OCI-LY7 (cell line): ENCODE results near the gene ECD.

Source experiments
- EZH2phosphoT487 ChIP-seq: fragments of 200-600 bp; sonication (generic); IDR thresholded peaks from 2 replicates; pipeline ENCODE4 v1.6.1; 2018; ENCODE audit warnings: low read depth, borderline replicate concordance, mild to moderate bottlenecking, mixed run types, antibody characterized with exemption, low read length, moderate library complexity, mixed read lengths
- TF ChIP-seq, protein P1 (sequence below): fragments of 200-600 bp; sonication (generic); conservative IDR thresholded peaks from 2 replicates; pipeline ENCODE4 v1.5.1; 2014; ENCODE audit warnings: mild to moderate bottlenecking, antibody characterized with exemption, low read length, moderate library complexity, mixed read lengths

DNA sequence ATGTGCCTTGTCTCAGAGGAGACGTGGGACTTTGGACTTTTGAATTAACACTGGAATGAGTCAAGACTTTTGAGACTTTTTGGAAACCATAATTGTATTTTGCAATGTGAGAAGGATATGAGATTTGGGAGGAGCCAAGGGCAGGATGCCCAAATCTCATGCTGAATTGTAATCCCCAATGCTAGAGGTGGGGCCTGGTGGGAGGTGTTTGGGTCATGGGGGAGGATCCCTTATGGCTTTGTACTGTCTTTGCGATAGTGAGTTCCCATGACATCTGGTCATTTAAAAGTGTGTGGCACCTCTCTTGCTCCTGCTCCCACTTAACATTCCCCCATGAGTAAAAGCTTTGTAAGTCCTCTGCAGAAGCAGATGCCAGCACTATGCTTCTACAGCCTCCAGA is 40.1 kb upstream of the ECD start:
- TF ChIP-seq, protein P1, sequence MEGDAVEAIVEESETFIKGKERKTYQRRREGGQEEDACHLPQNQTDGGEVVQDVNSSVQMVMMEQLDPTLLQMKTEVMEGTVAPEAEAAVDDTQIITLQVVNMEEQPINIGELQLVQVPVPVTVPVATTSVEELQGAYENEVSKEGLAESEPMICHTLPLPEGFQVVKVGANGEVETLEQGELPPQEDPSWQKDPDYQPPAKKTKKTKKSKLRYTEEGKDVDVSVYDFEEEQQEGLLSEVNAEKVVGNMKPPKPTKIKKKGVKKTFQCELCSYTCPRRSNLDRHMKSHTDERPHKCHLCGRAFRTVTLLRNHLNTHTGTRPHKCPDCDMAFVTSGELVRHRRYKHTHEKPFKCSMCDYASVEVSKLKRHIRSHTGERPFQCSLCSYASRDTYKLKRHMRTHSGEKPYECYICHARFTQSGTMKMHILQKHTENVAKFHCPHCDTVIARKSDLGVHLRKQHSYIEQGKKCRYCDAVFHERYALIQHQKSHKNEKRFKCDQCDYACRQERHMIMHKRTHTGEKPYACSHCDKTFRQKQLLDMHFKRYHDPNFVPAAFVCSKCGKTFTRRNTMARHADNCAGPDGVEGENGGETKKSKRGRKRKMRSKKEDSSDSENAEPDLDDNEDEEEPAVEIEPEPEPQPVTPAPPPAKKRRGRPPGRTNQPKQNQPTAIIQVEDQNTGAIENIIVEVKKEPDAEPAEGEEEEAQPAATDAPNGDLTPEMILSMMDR, result no peak
- no peak for TF ChIP-seq EZH2phosphoT487
